GM18519 (cell line): ENCODE results near the gene EN1.

Experiments
- ATAC-seq: cut with Tn5 transposase; IDR thresholded peaks from one replicate; pipeline ENCODE4 v1.9.1; 2021; ENCODE audit warnings: mild to moderate bottlenecking, moderate library complexity; ENCODE audit not compliant: unreplicated experiment, low FRiP score

The EN1 gene

GRCh38 chr2:118800736-118801135 is 46.7 kb downstream of the EN1 start:
- ATAC-seq = no peak

DNA sequence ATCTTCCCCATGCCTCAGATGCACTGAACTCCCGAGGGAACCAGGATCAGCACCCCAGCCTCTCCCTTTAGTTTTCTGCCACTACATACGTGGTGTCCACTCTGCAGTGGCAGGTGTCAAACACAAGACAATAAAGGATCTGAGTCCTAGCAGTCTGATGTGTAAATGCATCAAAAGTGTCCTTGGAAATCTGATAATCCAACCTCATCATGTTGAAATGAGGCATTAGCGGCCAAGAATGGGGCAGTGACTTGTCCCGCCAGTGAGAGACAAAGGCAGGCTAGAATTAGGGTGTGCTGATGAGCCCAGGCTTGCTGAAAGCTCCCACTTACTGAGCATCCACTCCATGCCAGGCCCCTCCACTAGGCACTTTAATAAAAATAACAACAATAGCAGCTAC is 52.9 kb downstream of the EN1 start:
- ATAC-seq = no peak
